ENCODE measurements around the gene OR51D1.
A peak's percentile ranks its signal among the peaks of the same experiment; 100 is the strongest.

The OR51D1 gene

DNA sequence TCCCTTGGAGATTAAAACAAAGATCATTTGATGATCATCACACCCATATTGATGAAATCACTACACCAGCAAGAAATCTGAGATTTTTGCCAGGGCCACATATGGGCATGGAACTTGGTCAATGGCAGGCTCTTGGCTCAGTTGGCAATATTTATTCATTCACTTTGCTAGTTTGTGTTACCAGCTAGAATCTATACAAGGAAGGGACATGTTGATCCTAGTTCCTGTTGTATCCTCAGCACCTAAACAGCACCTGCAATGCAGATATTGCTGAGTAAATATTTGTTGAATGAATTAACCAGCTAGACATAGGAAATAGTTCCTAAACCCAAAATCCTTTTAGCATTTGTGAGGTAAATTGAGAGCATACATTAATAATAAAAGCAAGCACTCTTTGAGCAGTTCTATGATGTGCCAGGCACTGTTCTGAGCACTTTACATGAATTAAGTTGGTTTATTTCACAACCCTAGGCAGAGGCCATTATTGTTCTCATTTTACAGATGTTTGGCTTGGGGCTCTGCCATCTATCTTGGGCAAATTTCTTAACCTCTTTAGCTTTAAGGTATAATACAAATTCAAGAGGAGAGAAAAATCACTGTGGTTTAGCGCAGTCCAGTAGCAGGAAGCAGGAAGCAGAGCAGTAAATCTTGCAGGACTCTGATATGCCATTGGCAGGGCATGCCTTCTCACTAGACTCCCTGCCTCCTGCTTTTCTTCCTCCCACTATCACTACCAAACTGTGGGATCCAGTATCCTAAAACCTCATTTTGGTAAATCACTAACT, 30.9 kb upstream of the OR51D1 start:
- TF ChIP-seq FOXP2 (optimal IDR thresholded peaks at IDR 0.05; ENCODE audit: borderline replicate concordance, extremely low read depth, extremely low read length, insufficient read depth) (no peak), POLR2AphosphoS5 (IDR thresholded peaks at IDR 0.05; ENCODE audit: low read depth, low read length) (no peak)

DNA sequence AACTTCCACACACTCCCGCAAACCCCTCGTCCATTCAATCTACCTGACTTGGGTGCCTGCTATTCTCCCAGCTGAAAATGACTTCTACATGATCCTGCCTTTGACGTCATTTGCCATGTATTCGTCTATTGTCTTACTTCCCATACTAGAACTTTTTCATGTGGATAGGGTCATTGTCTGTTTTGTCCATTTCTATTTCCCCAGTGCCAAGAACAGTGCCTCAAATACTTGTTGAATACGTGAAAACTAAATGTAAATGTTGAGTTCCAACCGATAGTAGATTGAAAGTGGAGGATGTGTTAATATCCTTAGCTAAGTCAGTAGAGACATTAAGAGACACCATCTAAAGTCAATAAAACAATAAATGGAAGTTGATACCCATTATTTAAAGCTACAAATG, 30.2 kb upstream of the OR51D1 start:
- TF ChIP-seq TAF1 (IDR thresholded peaks at IDR 0.05; ENCODE audit: borderline replicate concordance, insufficient read depth, low read length), result no peak
- TF ChIP-seq FOXP2 (optimal IDR thresholded peaks at IDR 0.05; ENCODE audit: borderline replicate concordance, extremely low read depth, extremely low read length, insufficient read depth), result no peak
- TF ChIP-seq REST (IDR thresholded peaks at IDR 0.05; ENCODE audit: insufficient read depth in 1 of 2, low read depth in 2 of 2, low read length in 2 of 2), result no peak
- TF ChIP-seq SIN3A (IDR thresholded peaks at IDR 0.05; ENCODE audit: borderline replicate concordance, insufficient read depth, low read length), result no peak
- no peak for TF ChIP-seq POLR2AphosphoS5 (IDR thresholded peaks at IDR 0.05; ENCODE audit: low read depth, low read length)

- TF ChIP-seq REST (IDR thresholded peaks at IDR 0.05; ENCODE audit: insufficient read depth in 1 of 2, low read depth in 2 of 2, low read length in 2 of 2) (0 out of 4 replicates have a peak, but pooled peaks of 1 of the 2 experiments have one; percentile 14), SIN3A (IDR thresholded peaks at IDR 0.05; ENCODE audit: borderline replicate concordance, insufficient read depth, low read length) (no peak), POLR2AphosphoS5 (IDR thresholded peaks at IDR 0.05; ENCODE audit: low read depth, low read length) (peak; percentile 97), TAF1 (IDR thresholded peaks at IDR 0.05; ENCODE audit: borderline replicate concordance, insufficient read depth, low read length) (peak; percentile 67; the same call in 1 of the 2 replicates)
Observed at GRCh38 chr11:4607781-4608666, 29.3 kb upstream of the OR51D1 start, which contains the start of gene TRIM68. TRIM68 (minus strand) TSS chr11:4608231; CDS start chr11:4605504, 2,727 bp downstream.

GRCh38 chr11:4610258-4610935, 26.9 kb upstream of the OR51D1 start:
- TF ChIP-seq FOXP2 (optimal IDR thresholded peaks at IDR 0.05; ENCODE audit: borderline replicate concordance, extremely low read depth, extremely low read length, insufficient read depth) (no peak), POLR2AphosphoS5 (IDR thresholded peaks at IDR 0.05; ENCODE audit: low read depth, low read length) (no peak), SIN3A (IDR thresholded peaks at IDR 0.05; ENCODE audit: borderline replicate concordance, insufficient read depth, low read length) (no peak), TAF1 (IDR thresholded peaks at IDR 0.05; ENCODE audit: borderline replicate concordance, insufficient read depth, low read length) (no peak), REST (IDR thresholded peaks at IDR 0.05; ENCODE audit: insufficient read depth in 1 of 2, low read depth in 2 of 2, low read length in 2 of 2) (no peak)

DNA sequence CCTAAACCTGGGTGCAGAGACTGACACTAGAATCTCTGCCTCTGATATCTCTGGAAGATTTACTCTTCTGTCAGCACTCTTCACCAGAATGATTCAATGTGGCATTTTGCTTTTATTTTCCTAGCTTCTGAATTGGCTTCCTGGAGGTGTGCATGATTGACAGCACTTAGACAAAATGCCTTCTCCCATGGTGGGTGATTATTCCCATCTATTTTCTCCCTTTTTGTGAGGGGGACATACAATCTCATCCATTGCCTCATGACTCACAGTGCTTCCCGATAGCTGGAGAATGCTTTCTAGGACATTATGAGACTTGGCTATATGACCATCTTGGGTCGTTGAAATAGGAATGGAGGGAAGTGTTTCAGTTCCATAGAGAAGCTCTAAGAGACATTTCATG, 25.3 kb upstream of the OR51D1 start:
- TF ChIP-seq REST (IDR thresholded peaks at IDR 0.05; ENCODE audit: insufficient read depth in 1 of 2, low read depth in 2 of 2, low read length in 2 of 2) (no peak), TAF1 (IDR thresholded peaks at IDR 0.05; ENCODE audit: borderline replicate concordance, insufficient read depth, low read length) (no peak), FOXP2 (optimal IDR thresholded peaks at IDR 0.05; ENCODE audit: borderline replicate concordance, extremely low read depth, extremely low read length, insufficient read depth) (no peak), SIN3A (IDR thresholded peaks at IDR 0.05; ENCODE audit: borderline replicate concordance, insufficient read depth, low read length) (no peak), POLR2AphosphoS5 (IDR thresholded peaks at IDR 0.05; ENCODE audit: low read depth, low read length) (no peak)

All from PFSK-1 (cell line).